Nephron progenitor cell (in vitro differentiated cells): Measurements from ENCODE around the gene TCP10L.

ENCODE experiments used
- DNase-seq: peaks from one replicate; pipeline ENCODE4 v3.0.0; 2021
- H3K27ac Mint-ChIP-seq: 2 replicates; pipeline ENCODE4 v1.8.0; 2021; ENCODE audit warnings: mild to moderate bottlenecking, moderate library complexity, mixed read lengths
- H3K27me3 Mint-ChIP-seq: 2 replicates; pipeline ENCODE4 v1.8.0; 2021; ENCODE audit warnings: mild to moderate bottlenecking, low read depth, mixed read lengths; ENCODE audit not compliant: poor library complexity
- H3K36me3 Mint-ChIP-seq: 2 replicates; pipeline ENCODE4 v1.8.0; 2021; ENCODE audit warnings: low read depth, mixed read lengths
- H3K4me1 Mint-ChIP-seq: 2 replicates; pipeline ENCODE4 v1.8.0; 2021; ENCODE audit warnings: mixed read lengths
- H3K4me3 Mint-ChIP-seq: 2 replicates; pipeline ENCODE4 v1.8.0; 2021; ENCODE audit warnings: mild to moderate bottlenecking, moderate library complexity, mixed read lengths
- H3K9me3 Mint-ChIP-seq: 2 replicates; pipeline ENCODE4 v1.8.0; 2021; ENCODE audit warnings: mild to moderate bottlenecking, moderate library complexity, mixed read lengths
- TF ChIP-seq, protein P1 (sequence below): fragments of 200-600 bp; sonication (generic); IDR thresholded peaks from 2 replicates; pipeline ENCODE4 v1.5.0; 2021; ENCODE audit warnings: antibody characterized with exemption

The TCP10L gene

DNA sequence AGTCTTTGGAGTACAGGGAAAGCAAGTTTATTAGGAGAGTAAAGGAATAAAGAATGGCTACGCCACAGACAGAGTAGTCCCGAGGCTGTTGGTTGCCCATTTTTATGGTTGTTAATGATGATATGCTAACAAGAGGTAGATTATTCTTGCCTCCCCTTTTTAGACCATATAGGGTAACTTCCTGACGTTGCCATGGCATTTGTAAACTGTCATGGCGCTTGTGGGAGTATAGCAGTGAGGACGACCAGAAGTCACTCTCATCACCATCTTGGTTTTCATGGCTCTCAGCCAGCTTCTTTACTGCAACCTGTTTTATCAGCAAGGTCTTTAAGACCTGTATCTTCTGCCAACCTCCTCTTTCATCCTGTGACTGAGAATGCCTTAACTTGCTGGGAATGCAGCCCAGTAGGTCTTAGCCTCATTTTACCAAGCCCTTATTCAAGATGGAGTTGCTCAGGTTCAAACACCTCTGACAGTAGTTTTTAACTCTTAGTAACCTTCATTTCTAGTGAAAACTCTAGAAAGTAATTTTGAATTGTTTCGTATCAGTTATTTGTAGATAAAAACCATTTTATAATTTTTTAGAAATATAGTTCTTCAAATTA, 26.2 kb downstream of the TCP10L start:
- DNase-seq = no peak
- H3K27me3 Mint-ChIP-seq = peaks cover 4% of the 10 kb centered on the region
- TF ChIP-seq, protein P1, sequence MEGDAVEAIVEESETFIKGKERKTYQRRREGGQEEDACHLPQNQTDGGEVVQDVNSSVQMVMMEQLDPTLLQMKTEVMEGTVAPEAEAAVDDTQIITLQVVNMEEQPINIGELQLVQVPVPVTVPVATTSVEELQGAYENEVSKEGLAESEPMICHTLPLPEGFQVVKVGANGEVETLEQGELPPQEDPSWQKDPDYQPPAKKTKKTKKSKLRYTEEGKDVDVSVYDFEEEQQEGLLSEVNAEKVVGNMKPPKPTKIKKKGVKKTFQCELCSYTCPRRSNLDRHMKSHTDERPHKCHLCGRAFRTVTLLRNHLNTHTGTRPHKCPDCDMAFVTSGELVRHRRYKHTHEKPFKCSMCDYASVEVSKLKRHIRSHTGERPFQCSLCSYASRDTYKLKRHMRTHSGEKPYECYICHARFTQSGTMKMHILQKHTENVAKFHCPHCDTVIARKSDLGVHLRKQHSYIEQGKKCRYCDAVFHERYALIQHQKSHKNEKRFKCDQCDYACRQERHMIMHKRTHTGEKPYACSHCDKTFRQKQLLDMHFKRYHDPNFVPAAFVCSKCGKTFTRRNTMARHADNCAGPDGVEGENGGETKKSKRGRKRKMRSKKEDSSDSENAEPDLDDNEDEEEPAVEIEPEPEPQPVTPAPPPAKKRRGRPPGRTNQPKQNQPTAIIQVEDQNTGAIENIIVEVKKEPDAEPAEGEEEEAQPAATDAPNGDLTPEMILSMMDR = no peak
- H3K4me1 Mint-ChIP-seq = no peaks in the 10 kb centered on the region
- no peak overlapping the region for H3K4me3 Mint-ChIP-seq
- peaks cover 7% of the 10 kb centered on the region for H3K9me3 Mint-ChIP-seq
- H3K36me3 Mint-ChIP-seq = no peaks in the 10 kb centered on the region
- H3K27ac Mint-ChIP-seq = no peak overlapping the region

DNA sequence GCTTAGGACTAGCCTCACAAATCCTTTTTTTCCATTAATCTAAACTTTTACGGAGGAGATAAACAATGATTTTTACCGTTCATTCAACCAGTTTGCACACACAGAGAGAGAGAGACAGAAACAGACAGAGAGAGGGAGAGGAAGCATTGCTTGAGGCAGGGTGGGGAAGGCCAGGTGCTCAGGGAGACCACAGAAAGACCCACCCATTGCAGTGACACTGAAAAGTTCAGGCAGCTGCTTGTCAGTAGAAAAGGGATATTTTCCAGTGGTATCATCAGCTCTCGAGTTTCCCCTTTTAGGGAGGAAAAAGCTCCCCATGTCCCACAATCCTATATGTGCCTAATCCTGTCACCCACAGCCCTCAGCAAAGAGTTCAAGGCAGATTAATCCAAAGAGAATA, 27.2 kb downstream of the TCP10L start:
- Mint-ChIP-seq H3K4me1 (no peaks in the 10 kb centered on the region), H3K27ac (no peak overlapping the region), H3K36me3 (no peaks in the 10 kb centered on the region), H3K4me3 (no peak overlapping the region), H3K27me3 (peaks cover 4% of the 10 kb centered on the region), H3K9me3 (peaks cover 3% of the 10 kb centered on the region)
- DNase-seq = no peak
- TF ChIP-seq, protein P1 = no peak

DNA sequence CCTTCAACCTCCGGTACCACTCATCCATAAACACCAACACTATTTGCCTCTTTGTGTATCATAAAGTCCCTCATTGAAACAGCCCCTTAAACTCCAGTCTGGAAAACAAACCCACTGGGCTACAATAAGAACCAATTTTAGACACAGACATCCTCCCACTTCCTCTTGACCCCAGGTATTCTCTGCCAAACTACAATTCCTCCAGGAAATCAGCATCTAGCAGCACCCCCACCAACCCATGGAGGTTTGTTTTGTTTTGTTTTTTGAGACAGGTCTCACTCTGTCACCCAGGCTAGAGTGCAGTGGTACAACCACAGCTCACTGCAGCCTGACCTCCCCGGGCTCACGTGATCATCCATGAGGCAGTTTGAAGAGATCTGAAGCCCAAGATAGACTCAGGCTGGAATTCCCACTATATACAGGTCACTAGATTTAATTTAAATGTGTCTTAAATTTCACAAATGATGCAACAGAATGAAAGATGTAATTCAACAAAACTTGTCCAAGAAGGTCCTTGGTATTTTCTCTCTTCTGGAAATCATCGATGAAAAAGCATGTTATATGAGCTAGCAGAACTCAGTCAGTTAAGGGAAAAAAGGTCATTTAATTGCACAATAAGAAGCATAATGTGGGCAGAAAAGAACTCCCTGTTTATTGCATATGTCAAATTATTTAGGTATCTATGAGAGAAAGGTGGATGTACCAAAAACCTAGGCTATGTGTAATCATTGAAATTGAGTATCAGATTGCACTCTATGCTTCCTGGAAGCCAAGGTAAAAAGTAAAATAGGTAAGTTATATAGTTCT, 30.3 kb downstream of the TCP10L start:
- H3K27ac Mint-ChIP-seq = no peak overlapping the region
- no peaks in the 10 kb centered on the region for H3K36me3 Mint-ChIP-seq
- no peak overlapping the region for H3K4me3 Mint-ChIP-seq
- TF ChIP-seq, protein P1 = no peak
- H3K4me1 Mint-ChIP-seq = no peaks in the 10 kb centered on the region
- H3K9me3 Mint-ChIP-seq = no peaks in the 10 kb centered on the region
- DNase-seq = no peak
- H3K27me3 Mint-ChIP-seq = peaks cover 2% of the 10 kb centered on the region

DNA sequence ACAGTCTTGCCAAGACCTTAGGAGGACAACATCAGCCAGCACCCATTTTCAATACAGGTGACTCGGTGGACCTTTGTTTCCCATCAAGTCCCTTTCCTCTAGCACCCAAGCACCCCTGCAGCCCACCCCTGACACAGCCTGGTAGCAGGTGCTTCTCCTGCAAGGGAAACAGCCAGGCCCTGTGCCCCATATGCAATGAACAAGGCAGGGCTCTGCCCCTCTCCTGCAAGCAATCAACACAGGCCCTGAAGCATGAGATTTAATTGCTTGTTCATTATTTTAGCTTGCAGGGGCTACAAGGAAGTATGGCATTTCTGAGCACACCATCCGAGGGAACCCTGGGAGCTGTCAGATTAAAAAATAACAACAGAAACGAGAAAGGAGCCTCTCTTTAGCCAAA, 35.4 kb downstream of the TCP10L start:
- no peak for DNase-seq
- Mint-ChIP-seq H3K36me3 (no peaks in the 10 kb centered on the region), H3K9me3 (no peaks in the 10 kb centered on the region), H3K4me3 (no peak overlapping the region), H3K27ac (no peak overlapping the region), H3K27me3 (peaks cover 12% of the 10 kb centered on the region), H3K4me1 (no peaks in the 10 kb centered on the region)
- TF ChIP-seq, protein P1 = no peak

DNA sequence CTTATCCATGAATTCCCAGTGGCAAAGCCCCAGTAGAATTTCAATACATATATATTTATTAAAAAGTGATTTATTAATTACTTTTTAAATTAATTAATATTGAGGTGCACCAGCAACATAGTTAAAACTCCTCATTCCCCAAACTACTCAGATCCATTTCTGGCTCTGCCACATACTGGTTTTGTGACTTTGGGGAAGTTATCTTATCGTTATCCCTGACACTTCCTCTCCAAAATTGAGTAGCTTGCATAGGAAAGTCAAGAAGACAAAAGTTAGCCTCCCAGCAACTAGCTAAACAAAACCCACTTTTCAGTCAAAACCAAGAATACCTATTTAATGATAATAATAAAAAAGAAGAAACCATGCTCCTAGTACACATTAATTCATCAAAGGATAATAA, 35.9 kb downstream of the TCP10L start:
- no peak for DNase-seq
- Mint-ChIP-seq H3K27me3 (peaks cover 12% of the 10 kb centered on the region), H3K36me3 (no peaks in the 10 kb centered on the region), H3K27ac (no peak overlapping the region), H3K4me1 (no peaks in the 10 kb centered on the region), H3K9me3 (no peaks in the 10 kb centered on the region), H3K4me3 (no peak overlapping the region)
- TF ChIP-seq, protein P1 = no peak

DNA sequence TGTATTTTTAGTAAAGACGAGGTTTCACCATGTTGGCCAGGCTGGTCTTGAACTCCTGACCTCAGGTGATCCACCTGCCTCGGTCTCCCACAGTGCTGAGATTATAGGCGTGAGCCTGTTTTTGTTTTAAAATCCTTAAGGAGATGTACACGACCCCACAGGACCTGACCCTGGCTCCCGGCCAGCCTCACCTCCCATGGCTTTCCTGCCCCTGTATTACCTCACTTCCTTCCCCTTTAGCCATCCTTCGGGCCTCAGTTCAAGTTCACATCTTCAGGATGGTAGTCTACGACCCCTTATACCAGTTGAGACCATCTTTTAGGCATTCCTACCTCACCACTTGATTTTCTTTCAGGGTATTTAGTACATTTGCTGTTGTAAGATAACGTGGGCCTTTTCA, 36.3 kb downstream of the TCP10L start:
- no peaks in the 10 kb centered on the region for H3K36me3 Mint-ChIP-seq
- no peak overlapping the region for H3K27ac Mint-ChIP-seq
- no peaks in the 10 kb centered on the region for H3K4me1 Mint-ChIP-seq
- H3K9me3 Mint-ChIP-seq = no peaks in the 10 kb centered on the region
- peaks cover 12% of the 10 kb centered on the region for H3K27me3 Mint-ChIP-seq
- no peak for DNase-seq
- H3K4me3 Mint-ChIP-seq = no peak overlapping the region
- TF ChIP-seq, protein P1 = no peak
